Esophagus (tissue), 2 donors: ENCODE measurements around the gene PLAC1. TPM values are rescaled to one million over a fixed set of nuclear protein-coding genes. Genes with fewer than 3 reads are reported as not detected.

ENCODE experiments used
- H3K27ac ChIP-seq, 2 donors: one replicate each; pipeline ENCODE4 v1.5.1; 2013; ENCODE audit warnings: low read depth in 2 of 2, mild to moderate bottlenecking in 2 of 2, inconsistent platforms in 1 of 2, low read length in 1 of 2, moderate library complexity in 1 of 2
- H3K27me3 ChIP-seq, 2 donors: one replicate each; pipeline ENCODE4 v1.6.1; 2013; ENCODE audit warnings: low read length in 2 of 2, control low read depth in 1 of 2, mild to moderate bottlenecking in 1 of 2; ENCODE audit not compliant: insufficient read depth in 2 of 2, control insufficient read depth in 1 of 2
- H3K36me3 ChIP-seq, 2 donors: one replicate each; pipeline ENCODE4 v1.6.1; 2013; ENCODE audit warnings: low read length in 1 of 2; ENCODE audit not compliant: control insufficient read depth in 2 of 2, insufficient read depth in 2 of 2
- H3K4me1 ChIP-seq, 2 donors: one replicate each; pipeline ENCODE4 v1.6.1; 2013; ENCODE audit warnings: low read length in 1 of 2; ENCODE audit not compliant: control insufficient read depth in 2 of 2, insufficient read depth in 2 of 2
- H3K4me3 ChIP-seq, 2 donors: one replicate each; pipeline ENCODE4 v1.5.1; 2013; ENCODE audit warnings: low read length in 2 of 2, mild to moderate bottlenecking in 2 of 2, low read depth in 1 of 2, moderate library complexity in 1 of 2
- H3K9me3 ChIP-seq, 2 donors: one replicate each; pipeline ENCODE4 v1.6.1; 2013; ENCODE audit warnings: mild to moderate bottlenecking in 2 of 2, low read depth in 1 of 2, low read length in 1 of 2, moderate library complexity in 1 of 2; ENCODE audit not compliant: control insufficient read depth in 2 of 2, insufficient read depth in 1 of 2
- WGBS, 2 donors: extraction: QIAGEN DNeasy Blood & Tissue Kit; methylation state at CpG; one replicate each; pipeline ENCODE4 v1.1.7; 2013; 5-methylcytosine and 5-hydroxymethylcytosine counted together
- polyA plus RNA-seq, 2 donors: library from polyadenylated mRNA; stranded (reverse); fragments of 200-250 nt; gene quantifications; one replicate each; pipeline ENCODE4 v1.2.3, GENCODE V29; 2013
- donor health status: healthy with polysubstance abuse.
- donor health status: Bipolar disorder and iron deficiency.

PLAC1 gene, protein sequence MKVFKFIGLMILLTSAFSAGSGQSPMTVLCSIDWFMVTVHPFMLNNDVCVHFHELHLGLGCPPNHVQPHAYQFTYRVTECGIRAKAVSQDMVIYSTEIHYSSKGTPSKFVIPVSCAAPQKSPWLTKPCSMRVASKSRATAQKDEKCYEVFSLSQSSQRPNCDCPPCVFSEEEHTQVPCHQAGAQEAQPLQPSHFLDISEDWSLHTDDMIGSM
- polyA plus RNA-seq = not detected

DNA sequence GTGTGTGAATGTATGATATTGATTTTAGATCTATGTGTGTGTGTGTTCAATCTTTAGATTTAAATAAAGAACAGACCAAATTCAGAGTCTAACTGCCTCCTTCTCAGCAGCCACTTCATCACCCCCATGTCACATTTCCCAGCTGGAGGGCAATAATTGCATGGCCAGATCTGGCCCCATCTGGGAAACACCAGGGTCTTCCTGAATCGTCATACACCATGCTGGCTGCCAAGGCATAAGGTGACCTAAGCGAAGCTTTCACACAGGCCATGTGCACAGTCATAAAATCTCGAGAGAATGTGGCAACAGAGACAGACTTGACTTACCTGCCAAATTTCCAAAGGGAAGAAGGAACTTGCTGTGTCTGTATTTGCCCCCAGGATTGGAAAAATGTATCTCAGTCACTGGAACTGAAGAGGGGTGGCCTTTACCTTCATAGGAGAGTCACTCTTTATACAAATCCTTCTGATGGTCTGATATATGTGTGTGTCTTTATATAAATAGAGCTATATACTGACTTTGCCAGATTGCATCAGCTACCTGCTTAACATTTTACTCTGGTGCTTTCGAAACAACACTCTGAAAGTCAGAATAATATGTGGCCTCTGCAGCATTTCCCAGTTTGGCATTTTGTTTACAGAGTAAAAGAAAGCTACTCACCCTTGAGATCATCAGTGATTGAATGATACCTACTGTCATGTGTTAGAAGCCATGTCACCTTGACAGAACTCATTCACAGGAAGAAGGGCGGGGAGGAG lies at the start of gene PLAC1:
TSS of gene PLAC1 (minus strand) at position 470 of the 758 bp plus-strand sequence. CDS start 91,789 bp downstream, outside the sequence.
- no peak within 1 kb of the TSS for H3K27ac ChIP-seq
- H3K9me3 ChIP-seq = no peaks in the 10 kb centered on the region
- 66 to 77% methylated on average over 5 of the region's 5 CpGs for WGBS, 2 donors
- no peaks in the 10 kb centered on the region for H3K36me3 ChIP-seq
- H3K27me3 ChIP-seq = peaks cover 0 to 4% of the 10 kb centered on the region in 2 donors
- no peak within 1 kb of the TSS for H3K4me3 ChIP-seq
- H3K4me1 ChIP-seq = no peaks in the 10 kb centered on the region

GRCh38 chrX:134706138-134706537 lies 47.9 kb upstream of the PLAC1 start:
- 68 to 70% methylated on average over 5 of the region's 5 CpGs for WGBS, 2 donors
- H3K36me3 ChIP-seq = no peaks in the 10 kb centered on the region
- H3K4me3 ChIP-seq = no peak overlapping the region

DNA sequence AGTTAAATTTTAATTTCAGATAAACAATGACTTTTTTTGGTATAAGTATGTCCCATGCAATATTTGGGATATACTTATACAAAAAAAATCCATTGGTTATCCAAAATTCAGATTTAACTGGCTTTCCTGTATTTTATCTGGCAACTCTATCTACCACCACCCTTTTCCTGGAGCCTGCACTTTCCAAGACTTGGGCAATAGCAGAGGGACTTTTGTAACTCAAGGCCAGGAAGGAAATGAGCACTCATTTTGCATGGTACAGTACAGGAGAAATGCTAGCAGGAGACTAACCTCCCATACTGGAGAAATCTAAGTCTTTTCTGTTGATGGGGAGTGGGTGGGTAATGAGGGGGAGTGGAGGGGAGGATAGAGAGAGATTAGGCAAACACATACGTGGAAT lies 37.7 kb upstream of the PLAC1 start:
- H3K27ac ChIP-seq = no peak overlapping the region

More at GRCh38 chrX:134706138-134706537, 47.9 kb upstream of the PLAC1 start:
- H3K27me3 ChIP-seq = peaks cover 0 to 5% of the 10 kb centered on the region in 2 donors
- no peaks in the 10 kb centered on the region for H3K9me3 ChIP-seq
- H3K27ac ChIP-seq = no peak overlapping the region
- H3K4me1 ChIP-seq = no peaks in the 10 kb centered on the region

GRCh38 chrX:134694333-134695322 lies 36.4 kb upstream of the PLAC1 start:
- Histone ChIP-seq H3K4me1 (no peaks in the 10 kb centered on the region), H3K27me3 (peaks cover 0 to 3% of the 10 kb centered on the region in 2 donors), H3K9me3 (no peaks in the 10 kb centered on the region), H3K36me3 (no peaks in the 10 kb centered on the region), H3K4me3 (no peak overlapping the region), H3K27ac (no peak overlapping the region)
- 68 to 73% methylated on average over 5 of the region's 5 CpGs for WGBS, 2 donors

More for the DNA sequence above, 37.7 kb upstream of the PLAC1 start:
- H3K9me3 ChIP-seq = no peaks in the 10 kb centered on the region
- H3K4me1 ChIP-seq = no peaks in the 10 kb centered on the region
- 64 to 81% methylated on average over 1 of the region's 1 CpG for WGBS, 2 donors
- no peaks in the 10 kb centered on the region for H3K36me3 ChIP-seq
- peaks cover 0 to 2% of the 10 kb centered on the region in 2 donors for H3K27me3 ChIP-seq
- no peak overlapping the region for H3K4me3 ChIP-seq

DNA sequence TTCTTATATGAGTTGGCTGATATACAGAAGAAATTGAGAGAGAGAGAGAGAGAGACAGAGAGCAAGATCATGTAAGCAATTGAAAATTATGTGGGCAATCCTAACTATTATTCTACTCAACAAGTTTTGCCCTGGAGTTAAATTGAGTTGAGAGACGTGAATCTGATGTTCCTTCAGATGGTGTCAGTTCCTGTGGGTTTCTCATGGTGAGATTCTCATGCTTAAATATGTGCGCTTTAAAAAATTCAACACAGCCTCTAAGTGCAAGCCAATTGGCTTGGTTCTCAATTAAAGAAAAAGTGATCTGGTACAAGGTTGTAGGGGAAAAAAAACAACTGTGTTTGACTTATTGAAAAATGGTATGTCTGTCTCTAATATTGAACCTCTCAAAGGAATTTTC lies 35.4 kb upstream of the PLAC1 start:
- no peak overlapping the region for H3K27ac ChIP-seq
- WGBS, 2 donors = 75 to 81% methylated on average over 2 of the region's 2 CpGs
- H3K4me3 ChIP-seq = no peak overlapping the region
- H3K27me3 ChIP-seq = peaks cover 0 to 3% of the 10 kb centered on the region in 2 donors
- H3K9me3 ChIP-seq = no peaks in the 10 kb centered on the region
- no peaks in the 10 kb centered on the region for H3K36me3 ChIP-seq
- H3K4me1 ChIP-seq = no peaks in the 10 kb centered on the region

- no peaks in the 10 kb centered on the region for H3K9me3 ChIP-seq
- H3K4me1 ChIP-seq = no peaks in the 10 kb centered on the region
- H3K27ac ChIP-seq = no peak overlapping the region
- H3K36me3 ChIP-seq = no peaks in the 10 kb centered on the region
- peaks cover 0 to 3% of the 10 kb centered on the region in 2 donors for H3K27me3 ChIP-seq
- 74 to 78% methylated on average over 1 of the region's 1 CpG for WGBS, 2 donors
- no peak overlapping the region for H3K4me3 ChIP-seq
Measured at GRCh38 chrX:134692990-134693389, 34.7 kb upstream of the PLAC1 start.

GRCh38 chrX:134692233-134692632 lies 34.0 kb upstream of the PLAC1 start:
- 42 to 67% methylated on average over 1 of the region's 1 CpG for WGBS, 2 donors
- H3K27me3 ChIP-seq = peaks cover 0 to 3% of the 10 kb centered on the region in 2 donors

DNA sequence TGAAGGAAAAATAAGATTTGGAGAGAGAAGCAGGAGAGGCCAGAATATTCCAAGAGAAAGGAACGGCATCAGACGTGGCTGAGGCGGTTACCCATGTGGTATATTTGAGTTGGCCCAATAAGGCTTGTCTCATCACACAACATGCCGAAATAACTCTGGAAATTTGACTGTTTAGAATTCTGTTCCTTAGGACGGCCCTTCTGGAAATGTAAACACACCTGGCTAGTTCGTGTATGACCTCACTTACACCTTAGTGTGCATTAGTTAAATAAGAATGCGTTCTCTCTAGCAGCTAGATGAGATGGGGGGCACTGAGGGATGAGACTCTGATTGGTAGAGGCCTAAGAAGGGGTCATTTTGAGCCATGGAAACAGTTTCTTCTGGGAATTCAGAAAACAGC lies 33.2 kb upstream of the PLAC1 start:
- Histone ChIP-seq H3K27me3 (peaks cover 0 to 3% of the 10 kb centered on the region in 2 donors), H3K9me3 (no peaks in the 10 kb centered on the region), H3K4me1 (no peaks in the 10 kb centered on the region), H3K36me3 (no peaks in the 10 kb centered on the region), H3K27ac (no peak overlapping the region), H3K4me3 (no peak overlapping the region)
- 59 to 76% methylated on average over 7 of the region's 7 CpGs for WGBS, 2 donors

More at GRCh38 chrX:134692233-134692632, 34.0 kb upstream of the PLAC1 start:
- H3K27ac ChIP-seq = no peak overlapping the region
- H3K9me3 ChIP-seq = no peaks in the 10 kb centered on the region
- no peaks in the 10 kb centered on the region for H3K36me3 ChIP-seq
- no peak overlapping the region for H3K4me3 ChIP-seq
- no peaks in the 10 kb centered on the region for H3K4me1 ChIP-seq

DNA sequence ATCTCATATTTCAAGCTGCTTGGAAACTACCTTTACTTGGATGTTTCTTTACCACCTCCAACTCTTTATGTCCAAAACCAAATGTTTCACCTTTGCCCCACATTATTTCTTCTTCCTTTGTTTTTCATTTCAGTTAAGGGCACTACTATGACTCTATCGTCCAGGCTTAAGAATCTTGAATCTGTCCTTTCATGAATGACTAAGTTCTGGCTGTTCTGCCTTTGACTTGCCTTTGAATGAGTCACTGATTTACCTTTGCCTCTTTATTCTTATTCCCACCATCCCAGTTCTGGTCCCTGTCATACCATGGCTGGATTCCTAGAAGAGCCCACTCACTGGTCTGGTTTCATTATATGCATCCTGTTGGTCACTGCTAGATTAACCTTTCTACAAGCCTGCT lies 30.6 kb upstream of the PLAC1 start:
- no peaks in the 10 kb centered on the region for H3K4me1 ChIP-seq
- H3K27me3 ChIP-seq = peaks cover 0 to 3% of the 10 kb centered on the region in 2 donors
- 57 to 88% methylated on average over 1 of the region's 1 CpG for WGBS, 2 donors
- no peaks in the 10 kb centered on the region for H3K36me3 ChIP-seq
- no peak overlapping the region for H3K27ac ChIP-seq
- no peak overlapping the region for H3K4me3 ChIP-seq
- H3K9me3 ChIP-seq = no peaks in the 10 kb centered on the region
